HEK293 (cell line): Measurements from ENCODE around the gene CDC37.

Experiments
- BCL6B ChIP-seq: fragments of 450-650 bp; formaldehyde crosslinking; IDR thresholded peaks from 2 replicates; pipeline ENCODE4 v1.5.1; 2017; ENCODE audit warnings: missing biosample characterization, missing genetic modification characterization
- GLI4 ChIP-seq: fragments of 450-650 bp; formaldehyde crosslinking; IDR thresholded peaks from 2 replicates; pipeline ENCODE4 v1.5.1; 2016; ENCODE audit warnings: missing biosample characterization, missing genetic modification characterization
- GLIS1 ChIP-seq: fragments of 450-650 bp; formaldehyde crosslinking; IDR thresholded peaks from 2 replicates; pipeline ENCODE4 v1.5.1; 2016; ENCODE audit warnings: missing biosample characterization, missing genetic modification characterization
- HOXC10 ChIP-seq: sonication (generic); formaldehyde crosslinking; IDR thresholded peaks from 2 replicates; pipeline ENCODE4 v1.8.1; 2023; ENCODE audit warnings: mild to moderate bottlenecking, missing genetic modification reagents
- KLF10 ChIP-seq: fragments of 450-650 bp; IDR thresholded peaks from 2 replicates; pipeline ENCODE4 v1.5.1; 2018; ENCODE audit warnings: missing biosample characterization, mild to moderate bottlenecking, missing genetic modification characterization
- MYNN ChIP-seq: fragments of 450-650 bp; formaldehyde crosslinking; IDR thresholded peaks from 2 replicates; pipeline ENCODE4 v1.5.1; 2016; ENCODE audit warnings: missing biosample characterization, missing genetic modification characterization, borderline replicate concordance
- PRDM2 ChIP-seq: fragments of 450-650 bp; formaldehyde crosslinking; IDR thresholded peaks from 2 replicates; pipeline ENCODE4 v1.5.1; 2016; ENCODE audit warnings: missing biosample characterization, missing genetic modification characterization, borderline replicate concordance
- YY1 ChIP-seq: fragments of 450-650 bp; formaldehyde crosslinking; IDR thresholded peaks from 2 replicates; pipeline ENCODE4 v1.5.1; 2018; ENCODE audit warnings: missing biosample characterization, missing genetic modification characterization
- ZBTB48 ChIP-seq: fragments of 450-650 bp; formaldehyde crosslinking; IDR thresholded peaks from 2 replicates; pipeline ENCODE4 v1.5.1; 2016; ENCODE audit warnings: missing biosample characterization, missing genetic modification characterization
- ZEB2 ChIP-seq: fragments of 450-650 bp; formaldehyde crosslinking; IDR thresholded peaks from 2 replicates; pipeline ENCODE4 v1.5.1; 2016; ENCODE audit warnings: missing biosample characterization, missing genetic modification characterization
- ZFP41 ChIP-seq: fragments of 450-650 bp; formaldehyde crosslinking; IDR thresholded peaks from 2 replicates; pipeline ENCODE4 v1.5.1; 2016; ENCODE audit warnings: missing biosample characterization, missing genetic modification characterization, borderline replicate concordance
- ZNF121 ChIP-seq: fragments of 450-650 bp; formaldehyde crosslinking; IDR thresholded peaks from 2 replicates; pipeline ENCODE4 v1.5.1; 2016; ENCODE audit warnings: missing biosample characterization, missing genetic modification characterization
- ZNF157 ChIP-seq: fragments of 450-650 bp; formaldehyde crosslinking; IDR thresholded peaks from 2 replicates; pipeline ENCODE4 v1.5.1; 2016; ENCODE audit warnings: missing biosample characterization, missing genetic modification characterization
- ZNF18 ChIP-seq: fragments of 450-650 bp; formaldehyde crosslinking; IDR thresholded peaks from 2 replicates; pipeline ENCODE4 v1.5.1; 2016; ENCODE audit warnings: missing biosample characterization, missing genetic modification characterization
- ZNF274 ChIP-seq, 2 experiments: fragments of 200-500 bp in 1 of 2; fragments of 450-650 bp in 1 of 2; sonication (Bioruptor generic) in 1 of 2; formaldehyde crosslinking in 1 of 2; IDR thresholded peaks; 2 replicates each; pipeline versions ENCODE4 v1.5.1 to v1.6.1; 2014 to 2016; ENCODE audit warnings: borderline replicate concordance in 1 of 2, inconsistent platforms in 1 of 2, low read length in 1 of 2, missing biosample characterization in 1 of 2, missing genetic modification characterization in 1 of 2
- ZNF341 ChIP-seq: fragments of 450-650 bp; formaldehyde crosslinking; IDR thresholded peaks from 2 replicates; pipeline ENCODE4; 2016; ENCODE audit warnings: low read depth, missing biosample characterization, missing genetic modification characterization
- ZNF404 ChIP-seq: fragments of 450-650 bp; formaldehyde crosslinking; IDR thresholded peaks from 2 replicates; pipeline ENCODE4 v1.5.1; 2017; ENCODE audit warnings: missing biosample characterization, missing genetic modification characterization
- ZNF449 ChIP-seq: fragments of 450-650 bp; formaldehyde crosslinking; IDR thresholded peaks from 2 replicates; pipeline ENCODE4 v1.5.1; 2017; ENCODE audit warnings: missing biosample characterization, mild to moderate bottlenecking, missing genetic modification characterization, moderate library complexity
- ZNF501 ChIP-seq: fragments of 450-650 bp; formaldehyde crosslinking; IDR thresholded peaks from 2 replicates; pipeline ENCODE4 v1.5.1; 2016; ENCODE audit warnings: missing biosample characterization, missing genetic modification characterization
- ZNF510 ChIP-seq: fragments of 450-650 bp; formaldehyde crosslinking; IDR thresholded peaks from 2 replicates; pipeline ENCODE4 v1.5.1; 2018; ENCODE audit warnings: mild to moderate bottlenecking, missing genetic modification characterization, missing biosample characterization; ENCODE audit not compliant: insufficient replicate concordance
- ZNF704 ChIP-seq: fragments of 450-650 bp; formaldehyde crosslinking; IDR thresholded peaks from 2 replicates; pipeline ENCODE4 v1.5.1; 2016; ENCODE audit warnings: missing biosample characterization, missing genetic modification characterization
- ZNF777 ChIP-seq: fragments of 450-650 bp; formaldehyde crosslinking; IDR thresholded peaks from 2 replicates; pipeline ENCODE4 v1.5.1; 2017; ENCODE audit warnings: missing biosample characterization, missing genetic modification characterization, borderline replicate concordance
- ZNF792 ChIP-seq: fragments of 450-650 bp; formaldehyde crosslinking; IDR thresholded peaks from 2 replicates; pipeline ENCODE4 v1.5.1; 2016; ENCODE audit warnings: missing biosample characterization, missing genetic modification characterization
- ZSCAN4 ChIP-seq: fragments of 450-650 bp; formaldehyde crosslinking; IDR thresholded peaks from 2 replicates; pipeline ENCODE4 v1.5.1; 2017; ENCODE audit warnings: missing biosample characterization, missing genetic modification characterization
- ZXDB ChIP-seq: fragments of 450-650 bp; formaldehyde crosslinking; IDR thresholded peaks from 2 replicates; pipeline ENCODE4 v1.5.1; 2016; ENCODE audit warnings: missing biosample characterization, missing genetic modification characterization

Gene CDC37

GRCh38 chr19:10417541-10418234 lies 14.3 kb upstream of the CDC37 start (continued):
- TF ChIP-seq ZSCAN4, result no peak
- TF ChIP-seq ZNF404, result no peak
- no peak for TF ChIP-seq ZNF510
- no peak for TF ChIP-seq ZNF121 (tag by site-specific recombination)
- peak; percentile 63; the same call in 1 of the 2 replicates for TF ChIP-seq ZEB2
- TF ChIP-seq ZXDB (tag by site-specific recombination), result no peak
- no peak for TF ChIP-seq ZNF501 (tag by site-specific recombination)
- no peak for TF ChIP-seq GLI4 (tag by site-specific recombination)
- no peak for TF ChIP-seq ZNF777 (tag by site-specific recombination)
- no peak for TF ChIP-seq ZNF157 (tag by site-specific recombination)
- TF ChIP-seq GLIS1, result no peak
- TF ChIP-seq ZNF341, result 0 out of 2 replicates have a peak, but pooled peaks have one; percentile 64
- TF ChIP-seq KLF10 (tag by site-specific recombination), result no peak
- TF ChIP-seq YY1 (tag by site-specific recombination), result no peak
- no peak for TF ChIP-seq ZNF274 (IDR thresholded peaks at IDR 0.05; ENCODE audit: low read length)
- no peak for TF ChIP-seq ZNF274 (tag by site-specific recombination; IDR thresholded peaks at IDR 0.05; ENCODE audit: borderline replicate concordance)
- TF ChIP-seq PRDM2, result no peak
- no peak for TF ChIP-seq HOXC10 (CRISPR knock-in tag)
- no peak for TF ChIP-seq MYNN (tag by site-specific recombination)
- TF ChIP-seq BCL6B (tag by site-specific recombination), result no peak
- no peak for TF ChIP-seq ZNF792 (tag by site-specific recombination)
- TF ChIP-seq ZNF449 (tag by site-specific recombination), result no peak
- TF ChIP-seq ZNF704 (tag by site-specific recombination), result no peak
- TF ChIP-seq ZBTB48 (tag by site-specific recombination), result peak; percentile 44
- TF ChIP-seq ZNF18 (tag by site-specific recombination), result no peak
- TF ChIP-seq ZFP41 (tag by site-specific recombination), result no peak
